ENCODE measurements around the gene XBP1.

XBP1 gene

DNA sequence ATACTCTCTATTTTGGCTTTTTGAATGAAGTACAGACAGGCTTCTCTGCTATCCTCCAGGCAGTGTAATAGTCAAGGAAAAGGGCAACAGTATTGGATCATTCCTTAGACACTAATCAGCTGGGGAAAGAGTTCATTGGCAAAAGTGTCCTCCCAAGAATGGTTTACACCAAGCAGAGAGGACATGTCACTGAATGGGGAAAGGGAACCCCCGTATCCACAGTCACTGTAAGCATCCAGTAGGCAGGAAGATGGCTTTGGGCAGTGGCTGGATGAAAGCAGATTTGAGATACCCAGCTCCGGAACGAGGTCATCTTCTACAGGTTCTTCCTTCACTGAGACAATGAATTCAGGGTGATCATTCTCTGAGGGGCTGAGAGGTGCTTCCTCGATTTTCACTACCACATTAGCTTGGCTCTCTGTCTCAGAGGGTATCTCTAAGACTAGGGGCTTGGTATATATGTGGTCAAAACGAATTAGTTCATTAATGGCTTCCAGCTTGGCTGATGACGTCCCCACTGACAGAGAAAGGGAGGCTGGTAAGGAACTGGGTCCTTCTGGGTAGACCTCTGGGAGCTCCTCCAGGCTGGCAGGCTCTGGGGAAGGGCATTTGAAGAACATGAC, 5.2 kb downstream of the XBP1 start:
- peak overlapping the region; percentile 25 for H3K4me3 ChIP-seq (ENCODE audit: low read depth, low read length)
- TF ChIP-seq POLR2A (IDR thresholded peaks at IDR 0.05; ENCODE audit: extremely low read depth, insufficient read length), result no peak
- TF ChIP-seq MAX (IDR thresholded peaks at IDR 0.05; ENCODE audit: low read depth, low read length), result no peak
- no peak for TF ChIP-seq MYC (IDR thresholded peaks at IDR 0.05; ENCODE audit: low read depth, low read length)
- TF ChIP-seq, protein P1, sequence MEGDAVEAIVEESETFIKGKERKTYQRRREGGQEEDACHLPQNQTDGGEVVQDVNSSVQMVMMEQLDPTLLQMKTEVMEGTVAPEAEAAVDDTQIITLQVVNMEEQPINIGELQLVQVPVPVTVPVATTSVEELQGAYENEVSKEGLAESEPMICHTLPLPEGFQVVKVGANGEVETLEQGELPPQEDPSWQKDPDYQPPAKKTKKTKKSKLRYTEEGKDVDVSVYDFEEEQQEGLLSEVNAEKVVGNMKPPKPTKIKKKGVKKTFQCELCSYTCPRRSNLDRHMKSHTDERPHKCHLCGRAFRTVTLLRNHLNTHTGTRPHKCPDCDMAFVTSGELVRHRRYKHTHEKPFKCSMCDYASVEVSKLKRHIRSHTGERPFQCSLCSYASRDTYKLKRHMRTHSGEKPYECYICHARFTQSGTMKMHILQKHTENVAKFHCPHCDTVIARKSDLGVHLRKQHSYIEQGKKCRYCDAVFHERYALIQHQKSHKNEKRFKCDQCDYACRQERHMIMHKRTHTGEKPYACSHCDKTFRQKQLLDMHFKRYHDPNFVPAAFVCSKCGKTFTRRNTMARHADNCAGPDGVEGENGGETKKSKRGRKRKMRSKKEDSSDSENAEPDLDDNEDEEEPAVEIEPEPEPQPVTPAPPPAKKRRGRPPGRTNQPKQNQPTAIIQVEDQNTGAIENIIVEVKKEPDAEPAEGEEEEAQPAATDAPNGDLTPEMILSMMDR (IDR thresholded peaks at IDR 0.05; ENCODE audit: low read depth, low read length), result no peak
- DNase-seq (ENCODE audit: low read depth), result no peak

DNA sequence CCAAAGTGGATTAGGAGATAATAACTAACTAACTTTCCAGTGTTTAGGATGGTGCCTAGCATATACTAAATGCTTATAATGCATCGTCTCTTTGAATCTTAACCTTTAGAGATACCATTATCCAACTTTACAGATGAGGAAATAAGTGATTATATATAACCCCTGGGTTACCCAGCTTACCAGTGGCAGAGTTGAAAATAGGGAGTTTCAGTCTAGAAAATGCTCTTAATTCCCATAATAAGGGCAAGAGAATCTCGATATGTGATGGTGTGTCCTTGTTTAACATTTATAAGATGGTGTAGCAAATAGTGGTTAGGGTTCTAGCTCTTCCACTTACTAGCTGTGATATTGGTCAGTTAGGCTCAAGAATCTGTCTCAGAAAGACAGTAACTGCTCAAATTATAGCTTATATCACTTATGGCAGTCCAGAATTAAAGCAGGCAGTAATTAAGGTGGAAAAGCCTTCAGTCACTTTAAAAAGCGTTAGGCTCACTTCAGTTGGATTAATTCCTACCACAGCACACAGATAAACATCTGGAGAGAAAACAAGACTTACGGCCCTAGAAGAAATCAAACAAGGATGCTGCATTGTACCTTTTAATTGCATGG, 6.3 kb downstream of the XBP1 start:
- TF ChIP-seq MYC (IDR thresholded peaks at IDR 0.05; ENCODE audit: low read depth, low read length), result no peak
- TF ChIP-seq MAX (IDR thresholded peaks at IDR 0.05; ENCODE audit: low read depth, low read length), result no peak
- no peak for TF ChIP-seq POLR2A (IDR thresholded peaks at IDR 0.05; ENCODE audit: extremely low read depth, insufficient read length)
- TF ChIP-seq, protein P1 (IDR thresholded peaks at IDR 0.05; ENCODE audit: low read depth, low read length), result no peak
- DNase-seq (ENCODE audit: low read depth), result no peak
- H3K4me3 ChIP-seq (ENCODE audit: low read depth, low read length), result no peak overlapping the region

DNA sequence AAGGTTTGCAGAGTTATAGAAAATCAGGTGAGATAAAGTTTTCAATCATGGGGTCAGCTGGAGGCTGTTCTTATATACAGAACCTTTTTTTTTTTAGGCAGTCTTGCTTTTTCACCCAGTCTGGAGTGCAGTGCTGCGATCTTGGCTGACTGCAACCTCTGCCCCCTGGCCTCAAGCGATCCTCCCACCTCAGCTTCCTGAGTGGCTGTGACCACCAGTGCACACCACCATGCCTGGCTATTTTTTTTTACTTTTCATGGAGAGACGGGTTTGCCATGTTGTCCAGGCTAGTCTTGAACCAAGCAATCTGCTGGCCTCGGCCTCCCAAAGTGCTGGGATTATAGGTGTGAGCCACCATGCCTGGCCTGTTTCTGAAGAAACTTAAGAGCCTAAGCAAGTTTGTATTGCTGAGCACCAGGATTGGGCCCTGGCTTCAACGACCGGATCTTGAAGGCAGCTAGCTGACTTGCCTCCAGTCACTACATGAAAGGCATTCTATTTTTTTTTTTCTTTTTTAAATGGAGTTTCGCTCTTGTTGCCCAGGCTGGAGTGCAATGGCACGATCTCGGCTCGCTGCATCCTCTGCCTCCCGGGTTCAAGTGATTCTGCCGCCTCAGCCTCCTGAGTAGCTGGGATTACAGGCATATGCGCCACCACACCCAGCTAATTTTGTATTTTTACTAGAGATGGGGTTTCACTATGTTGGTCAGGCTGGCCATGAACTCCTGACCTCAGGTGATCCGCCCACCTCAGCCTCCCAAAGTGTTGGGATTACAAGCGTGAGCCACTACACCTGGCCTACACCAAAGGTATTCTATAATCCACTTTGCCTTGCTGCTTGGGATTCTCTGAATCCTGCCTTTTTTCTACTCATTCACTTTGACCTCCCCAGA, 7.6 kb downstream of the XBP1 start:
- no peak overlapping the region for H3K4me3 ChIP-seq (ENCODE audit: low read depth, low read length)
- no peak for TF ChIP-seq MAX (IDR thresholded peaks at IDR 0.05; ENCODE audit: low read depth, low read length)
- TF ChIP-seq, protein P1 (IDR thresholded peaks at IDR 0.05; ENCODE audit: low read depth, low read length), result no peak
- no peak for TF ChIP-seq MYC (IDR thresholded peaks at IDR 0.05; ENCODE audit: low read depth, low read length)
- TF ChIP-seq POLR2A (IDR thresholded peaks at IDR 0.05; ENCODE audit: extremely low read depth, insufficient read length), result no peak
- DNase-seq (ENCODE audit: low read depth), result peak; percentile 62

DNA sequence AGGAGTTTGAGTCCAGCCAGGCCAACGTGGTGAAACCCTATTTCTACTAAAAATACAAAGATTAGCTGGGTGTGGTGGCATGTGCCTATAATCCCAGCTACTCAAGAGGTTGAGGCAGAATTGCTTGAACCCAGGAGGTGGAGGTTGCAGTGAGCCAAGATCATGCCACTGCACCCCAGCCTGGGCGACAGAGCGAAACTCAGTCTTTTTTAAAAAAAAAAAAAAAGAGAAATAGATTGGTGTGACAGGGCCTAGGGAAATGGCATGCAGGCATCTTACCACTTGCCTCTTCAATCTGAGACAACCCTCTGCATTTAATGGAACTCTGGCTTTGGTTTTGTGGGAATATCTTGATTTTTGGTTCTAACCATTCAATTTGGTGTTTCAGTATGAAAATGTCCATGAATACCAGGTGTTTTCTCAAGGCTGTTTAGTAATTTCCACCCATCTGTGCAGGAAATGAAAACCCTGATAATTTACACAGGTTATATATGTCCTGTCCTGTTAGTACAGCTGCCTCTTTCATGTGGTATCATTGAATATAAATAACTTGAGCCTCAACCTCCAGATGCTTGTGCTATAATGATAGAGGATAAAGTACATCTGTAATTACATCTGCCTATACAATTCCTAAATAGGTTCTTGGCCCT, 8.4 kb downstream of the XBP1 start:
- no peak for DNase-seq (ENCODE audit: low read depth)
- TF ChIP-seq, protein P1 (IDR thresholded peaks at IDR 0.05; ENCODE audit: low read depth, low read length), result no peak
- no peak for TF ChIP-seq MYC (IDR thresholded peaks at IDR 0.05; ENCODE audit: low read depth, low read length)
- TF ChIP-seq MAX (IDR thresholded peaks at IDR 0.05; ENCODE audit: low read depth, low read length), result no peak
- TF ChIP-seq POLR2A (IDR thresholded peaks at IDR 0.05; ENCODE audit: extremely low read depth, insufficient read length), result no peak
- no peak overlapping the region for H3K4me3 ChIP-seq (ENCODE audit: low read depth, low read length)

DNA sequence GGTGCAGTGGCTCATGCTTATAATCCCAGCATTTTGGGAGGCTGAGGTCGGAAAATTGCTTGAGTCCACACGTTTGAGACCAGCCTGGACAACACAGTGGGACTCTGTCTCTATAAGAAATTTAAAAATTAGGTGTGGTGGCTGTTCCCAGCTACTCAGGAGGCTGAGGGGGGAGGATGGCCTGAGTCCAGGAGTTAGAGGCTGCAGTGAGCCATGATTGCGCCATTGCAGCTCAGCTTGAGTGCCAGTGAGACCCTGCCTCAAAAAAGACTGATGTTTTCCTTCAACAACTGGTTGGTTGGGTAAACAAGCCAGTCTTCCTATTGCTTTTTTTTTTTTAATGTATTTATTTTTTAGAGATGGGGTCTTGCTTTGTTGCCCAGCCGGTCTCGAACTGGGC, 9.2 kb downstream of the XBP1 start:
- TF ChIP-seq, protein P1 (IDR thresholded peaks at IDR 0.05; ENCODE audit: low read depth, low read length), result no peak
- TF ChIP-seq MYC (IDR thresholded peaks at IDR 0.05; ENCODE audit: low read depth, low read length) (no peak), MAX (IDR thresholded peaks at IDR 0.05; ENCODE audit: low read depth, low read length) (no peak), POLR2A (IDR thresholded peaks at IDR 0.05; ENCODE audit: extremely low read depth, insufficient read length) (no peak)
- no peak for DNase-seq (ENCODE audit: low read depth)
- H3K4me3 ChIP-seq (ENCODE audit: low read depth, low read length), result no peak overlapping the region

Measured in NB4 (cell line).